Right lobe of liver (tissue), 6 donors: Measurements from ENCODE around the gene LYSMD4. TPM values are rescaled to one million over a fixed set of nuclear protein-coding genes. Genes with fewer than 3 reads are reported as not detected.

ENCODE experiments used
- ATAC-seq, 4 donors: fragments of 200-7000 bp; cut with Tn5 transposase; one replicate each; pipeline ENCODE4 v1.9.1; 2020; ENCODE audit warnings: mild to moderate bottlenecking in 4 of 4, moderate library complexity in 4 of 4
- DNase-seq, 3 donors: peaks; one replicate each; pipeline ENCODE4 v3.0.0-alpha.2; 2020
- H3K27ac ChIP-seq, 3 donors: fragments of 200-600 bp; one replicate each; pipeline ENCODE4 v1.8.0; 2022
- H3K27me3 ChIP-seq, 2 donors: fragments of 200-600 bp; one replicate each; pipeline ENCODE4 v1.8.0; 2022
- H3K36me3 ChIP-seq, 4 donors: fragments of 200-600 bp; sonication (generic) in 1 of 4; one replicate each; pipeline versions ENCODE4 v1.5.1 to v1.8.0; 2017 to 2022; ENCODE audit warnings: control low read depth in 1 of 4
- H3K4me1 ChIP-seq, 4 donors: fragments of 200-600 bp; sonication (generic) in 1 of 4; one replicate each; pipeline versions ENCODE4 v1.5.1 to v1.8.0; 2017 to 2022; ENCODE audit warnings: control low read depth in 1 of 4
- H3K4me3 ChIP-seq, 3 donors: fragments of 200-600 bp; one replicate each; pipeline ENCODE4 v1.8.0; 2022
- H3K9me3 ChIP-seq, 4 donors: fragments of 200-600 bp; sonication (generic) in 1 of 4; one replicate each; pipeline versions ENCODE4 v1.5.1 to v1.8.0; 2017 to 2022; ENCODE audit warnings: control low read depth in 1 of 4
- CTCF ChIP-seq, 4 donors: fragments of 200-600 bp in 3 of 4; fragments of 450-650 bp in 1 of 4; IDR thresholded peaks; one replicate each; pipeline versions ENCODE4 v1.5.1 to v1.8.0; 2016 to 2022; ENCODE audit warnings: antibody characterized with exemption in 4 of 4, mild to moderate bottlenecking in 2 of 4
- POLR2A ChIP-seq: fragments of 450-650 bp; IDR thresholded peaks from one replicate; pipeline ENCODE4 v1.6.1; 2017; ENCODE audit warnings: antibody characterized with exemption, mild to moderate bottlenecking
- WGBS: methylation state at CpG from one replicate; pipeline ENCODE4 v1.1.6; 2018; ENCODE audit warnings: low coverage, low lambda C conversion rate; ENCODE audit not compliant: insufficient coverage; ENCODE audit errors: missing lambda C conversion rate; 5-methylcytosine and 5-hydroxymethylcytosine counted together
- intact Hi-C, 2 donors: fragments of 100-400 bp; cut with DNase I; formaldehyde crosslinking; loops; one replicate each; pipeline versions ENCODE4 v1.11.2 to v1.14.1; 2022
- total RNA-seq, 6 experiments: library from RNA; depleted of rRNA in 2 of 6; stranded (reverse); fragments of >200 nt in 2 of 6; fragmentation: NEBNext Ultra II Directional in 3 of 6; extraction: Animal tissue kit (Norgen Biotek cat#: 25700) in 3 of 6; gene quantifications; one replicate each; pipeline versions ENCODE4 v1.1.0 to v1.2.4, GENCODE V29; 2016 to 2023
- donor health status: DM: no; HTN: yes; CAD: no.
- donor health status: DM: no; HTN: no; CAD: no.
- donor health status: DM: no; HTN: no; CAD: no.
- donor health status: DM: no; HTN: yes; CAD: no.
- donor health status: DM: no; HTN: yes; CAD: no.

The LYSMD4 gene
- total RNA-seq, 6 experiments from 2014 or later, result 2.8 to 7.0 (median 5.1) TPM

GRCh38 chr15:99702895-99703602, 30.2 kb downstream of the LYSMD4 start:
- TF ChIP-seq CTCF (IDR thresholded peaks at IDR 0.05), result no peak
- TF ChIP-seq POLR2A, result no peak
- Histone ChIP-seq H3K9me3 (no peaks in the 10 kb centered on the region), H3K27me3 (no peaks in the 10 kb centered on the region), H3K4me3 (peak overlapping the region in 1 of 3 donors; percentile 5), H3K27ac (peak overlapping the region; percentile 85 to 92 (median 90)), H3K36me3 (no peaks in the 10 kb centered on the region), H3K4me1 (peaks cover 0 to 20% (median 2%) of the 10 kb centered on the region in 4 donors)
- WGBS, result 35% methylated on average over 4 of the region's 4 CpGs
- ATAC-seq, result peak; percentile 6 to 31 (median 20)
- intact Hi-C loops, result loop anchor here in 1 of 2 donors (10.0 kb wide), 1 partner anchor 298 kb away; no protein-coding TSS in a partner anchor
- no peak for DNase-seq

- Histone ChIP-seq H3K4me3 (no peak overlapping the region), H3K9me3 (no peaks in the 10 kb centered on the region), H3K27ac (no peak overlapping the region), H3K36me3 (peaks cover 0 to 23% (median 8%) of the 10 kb centered on the region in 4 donors), H3K27me3 (no peaks in the 10 kb centered on the region), H3K4me1 (no peaks in the 10 kb centered on the region)
- 36% methylated on average over 1 of the region's 2 CpGs for WGBS
- TF ChIP-seq CTCF (IDR thresholded peaks at IDR 0.05), result no peak
- TF ChIP-seq POLR2A, result no peak
- DNase-seq (no peak), ATAC-seq (no peak)
- intact Hi-C loops, result no loop called here
Measured at GRCh38 chr15:99696096-99696495, 37.1 kb downstream of the LYSMD4 start.

- H3K4me3 ChIP-seq, result no peak overlapping the region
- WGBS, result 81% methylated on average over 3 of the region's 3 CpGs
- no peak for TF ChIP-seq POLR2A
- no peak for TF ChIP-seq CTCF (IDR thresholded peaks at IDR 0.05)
- H3K9me3 ChIP-seq, result no peaks in the 10 kb centered on the region
- ATAC-seq (peak in 2 of 4 donors; percentile 28 to 31), DNase-seq (no peak)
- no peaks in the 10 kb centered on the region for H3K4me1 ChIP-seq
- intact Hi-C loops, result no loop called here
- no peak overlapping the region for H3K27ac ChIP-seq
- no peaks in the 10 kb centered on the region for H3K27me3 ChIP-seq
- peaks cover 0 to 23% (median 12%) of the 10 kb centered on the region in 4 donors for H3K36me3 ChIP-seq
Measured at GRCh38 chr15:99692825-99693224, 40.4 kb downstream of the LYSMD4 start.

- Histone ChIP-seq H3K4me1 (no peaks in the 10 kb centered on the region), H3K36me3 (peaks cover 0 to 12% (median 0%) of the 10 kb centered on the region in 4 donors), H3K27ac (no peak overlapping the region), H3K4me3 (no peak overlapping the region), H3K27me3 (no peaks in the 10 kb centered on the region), H3K9me3 (no peaks in the 10 kb centered on the region)
- intact Hi-C loops, result no loop called here
- 83% methylated on average over 1 of the region's 1 CpG for WGBS
- no peak for TF ChIP-seq CTCF (IDR thresholded peaks at IDR 0.05)
- no peak for TF ChIP-seq POLR2A
- ATAC-seq, result no peak
- DNase-seq, result no peak
Measured at GRCh38 chr15:99686290-99686689, 46.9 kb downstream of the LYSMD4 start.
